ENCODE measurements around the gene KPTN.

DNA sequence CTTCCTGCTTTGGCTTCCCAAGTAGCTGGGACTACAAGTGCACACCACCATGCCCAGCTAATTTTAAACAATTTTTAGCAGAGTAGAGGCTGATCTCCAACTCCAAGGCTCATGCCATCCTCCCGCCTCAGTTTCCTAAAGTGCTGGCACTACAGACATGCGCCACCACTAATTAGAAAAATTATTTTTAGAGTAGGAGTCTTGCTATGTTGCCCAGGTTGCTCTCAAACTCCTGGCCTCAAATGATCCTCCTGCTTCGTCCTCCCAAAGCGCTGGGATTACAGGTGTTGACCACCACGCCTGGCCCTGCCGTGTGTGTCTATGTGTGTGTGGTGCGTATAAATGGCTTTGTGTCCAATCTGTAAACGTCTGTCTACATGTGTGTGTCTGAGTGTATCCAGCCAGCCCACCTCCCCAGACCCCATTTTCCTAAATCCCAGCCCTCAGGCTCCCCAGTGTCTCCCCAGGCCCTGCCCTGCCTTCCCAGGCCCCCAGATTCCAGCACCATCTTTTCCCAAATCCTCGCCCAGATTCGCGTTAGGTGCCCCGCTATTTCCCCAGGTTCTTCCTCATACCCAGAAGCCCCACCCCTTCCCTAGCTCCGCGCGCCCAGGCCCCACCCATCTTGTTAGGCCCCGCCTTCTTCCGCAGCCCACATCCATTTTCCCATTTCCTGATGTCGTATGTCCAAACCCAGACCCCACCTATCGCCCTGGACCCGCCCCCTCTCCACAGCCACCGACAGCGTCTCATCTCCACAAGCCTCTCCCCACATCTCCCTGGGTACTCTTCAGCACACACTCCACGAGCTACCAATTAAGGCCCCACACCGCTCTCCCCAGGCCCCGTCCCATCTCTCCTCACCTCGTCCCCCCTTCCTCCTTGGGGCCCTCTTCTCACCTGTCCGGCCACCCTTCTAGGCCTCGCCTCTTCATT, 37.2 kb downstream of the KPTN start:
- TF ChIP-seq RXRA (IDR thresholded peaks at IDR 0.05) (no peak), JUND (IDR thresholded peaks at IDR 0.05) (no peak), HNF4A (conservative IDR thresholded peaks at IDR 0.05) (no peak), YY1 (IDR thresholded peaks at IDR 0.05) (no peak), EGR1 (IDR thresholded peaks at IDR 0.05; ENCODE audit: low read depth in 2 of 2) (no peak), FOXA1 (IDR thresholded peaks at IDR 0.05) (no peak), SP1 (IDR thresholded peaks at IDR 0.05) (no peak), HNF4G (IDR thresholded peaks at IDR 0.05) (no peak), RAD21 (IDR thresholded peaks at IDR 0.05) (no peak)
- TF ChIP-seq, protein P1, sequence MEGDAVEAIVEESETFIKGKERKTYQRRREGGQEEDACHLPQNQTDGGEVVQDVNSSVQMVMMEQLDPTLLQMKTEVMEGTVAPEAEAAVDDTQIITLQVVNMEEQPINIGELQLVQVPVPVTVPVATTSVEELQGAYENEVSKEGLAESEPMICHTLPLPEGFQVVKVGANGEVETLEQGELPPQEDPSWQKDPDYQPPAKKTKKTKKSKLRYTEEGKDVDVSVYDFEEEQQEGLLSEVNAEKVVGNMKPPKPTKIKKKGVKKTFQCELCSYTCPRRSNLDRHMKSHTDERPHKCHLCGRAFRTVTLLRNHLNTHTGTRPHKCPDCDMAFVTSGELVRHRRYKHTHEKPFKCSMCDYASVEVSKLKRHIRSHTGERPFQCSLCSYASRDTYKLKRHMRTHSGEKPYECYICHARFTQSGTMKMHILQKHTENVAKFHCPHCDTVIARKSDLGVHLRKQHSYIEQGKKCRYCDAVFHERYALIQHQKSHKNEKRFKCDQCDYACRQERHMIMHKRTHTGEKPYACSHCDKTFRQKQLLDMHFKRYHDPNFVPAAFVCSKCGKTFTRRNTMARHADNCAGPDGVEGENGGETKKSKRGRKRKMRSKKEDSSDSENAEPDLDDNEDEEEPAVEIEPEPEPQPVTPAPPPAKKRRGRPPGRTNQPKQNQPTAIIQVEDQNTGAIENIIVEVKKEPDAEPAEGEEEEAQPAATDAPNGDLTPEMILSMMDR (IDR thresholded peaks at IDR 0.05; ENCODE audit: low read depth, low read length, missing input control) = no peak
- TF ChIP-seq, protein P2, sequence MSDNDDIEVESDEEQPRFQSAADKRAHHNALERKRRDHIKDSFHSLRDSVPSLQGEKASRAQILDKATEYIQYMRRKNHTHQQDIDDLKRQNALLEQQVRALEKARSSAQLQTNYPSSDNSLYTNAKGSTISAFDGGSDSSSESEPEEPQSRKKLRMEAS (IDR thresholded peaks at IDR 0.05) = no peak
- TF ChIP-seq, protein P3, sequence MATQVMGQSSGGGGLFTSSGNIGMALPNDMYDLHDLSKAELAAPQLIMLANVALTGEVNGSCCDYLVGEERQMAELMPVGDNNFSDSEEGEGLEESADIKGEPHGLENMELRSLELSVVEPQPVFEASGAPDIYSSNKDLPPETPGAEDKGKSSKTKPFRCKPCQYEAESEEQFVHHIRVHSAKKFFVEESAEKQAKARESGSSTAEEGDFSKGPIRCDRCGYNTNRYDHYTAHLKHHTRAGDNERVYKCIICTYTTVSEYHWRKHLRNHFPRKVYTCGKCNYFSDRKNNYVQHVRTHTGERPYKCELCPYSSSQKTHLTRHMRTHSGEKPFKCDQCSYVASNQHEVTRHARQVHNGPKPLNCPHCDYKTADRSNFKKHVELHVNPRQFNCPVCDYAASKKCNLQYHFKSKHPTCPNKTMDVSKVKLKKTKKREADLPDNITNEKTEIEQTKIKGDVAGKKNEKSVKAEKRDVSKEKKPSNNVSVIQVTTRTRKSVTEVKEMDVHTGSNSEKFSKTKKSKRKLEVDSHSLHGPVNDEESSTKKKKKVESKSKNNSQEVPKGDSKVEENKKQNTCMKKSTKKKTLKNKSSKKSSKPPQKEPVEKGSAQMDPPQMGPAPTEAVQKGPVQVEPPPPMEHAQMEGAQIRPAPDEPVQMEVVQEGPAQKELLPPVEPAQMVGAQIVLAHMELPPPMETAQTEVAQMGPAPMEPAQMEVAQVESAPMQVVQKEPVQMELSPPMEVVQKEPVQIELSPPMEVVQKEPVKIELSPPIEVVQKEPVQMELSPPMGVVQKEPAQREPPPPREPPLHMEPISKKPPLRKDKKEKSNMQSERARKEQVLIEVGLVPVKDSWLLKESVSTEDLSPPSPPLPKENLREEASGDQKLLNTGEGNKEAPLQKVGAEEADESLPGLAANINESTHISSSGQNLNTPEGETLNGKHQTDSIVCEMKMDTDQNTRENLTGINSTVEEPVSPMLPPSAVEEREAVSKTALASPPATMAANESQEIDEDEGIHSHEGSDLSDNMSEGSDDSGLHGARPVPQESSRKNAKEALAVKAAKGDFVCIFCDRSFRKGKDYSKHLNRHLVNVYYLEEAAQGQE (IDR thresholded peaks at IDR 0.05) = no peak
- TF ChIP-seq, protein P4, sequence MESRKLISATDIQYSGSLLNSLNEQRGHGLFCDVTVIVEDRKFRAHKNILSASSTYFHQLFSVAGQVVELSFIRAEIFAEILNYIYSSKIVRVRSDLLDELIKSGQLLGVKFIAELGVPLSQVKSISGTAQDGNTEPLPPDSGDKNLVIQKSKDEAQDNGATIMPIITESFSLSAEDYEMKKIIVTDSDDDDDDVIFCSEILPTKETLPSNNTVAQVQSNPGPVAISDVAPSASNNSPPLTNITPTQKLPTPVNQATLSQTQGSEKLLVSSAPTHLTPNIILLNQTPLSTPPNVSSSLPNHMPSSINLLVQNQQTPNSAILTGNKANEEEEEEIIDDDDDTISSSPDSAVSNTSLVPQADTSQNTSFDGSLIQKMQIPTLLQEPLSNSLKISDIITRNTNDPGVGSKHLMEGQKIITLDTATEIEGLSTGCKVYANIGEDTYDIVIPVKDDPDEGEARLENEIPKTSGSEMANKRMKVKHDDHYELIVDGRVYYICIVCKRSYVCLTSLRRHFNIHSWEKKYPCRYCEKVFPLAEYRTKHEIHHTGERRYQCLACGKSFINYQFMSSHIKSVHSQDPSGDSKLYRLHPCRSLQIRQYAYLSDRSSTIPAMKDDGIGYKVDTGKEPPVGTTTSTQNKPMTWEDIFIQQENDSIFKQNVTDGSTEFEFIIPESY (IDR thresholded peaks at IDR 0.05) = no peak

Data from liver (tissue), 3 donors.